B cell (primary cell): ENCODE results near the gene CCDC88C. TPM values are rescaled to one million over a fixed set of nuclear protein-coding genes. Genes with fewer than 3 reads are reported as not detected.
A peak's percentile ranks its signal among the peaks of the same experiment; 100 is the strongest.

Experiments used
- ATAC-seq: fragments of 200-7000 bp; cut with Tn5 transposase; one replicate; pipeline ENCODE4 v1.10.0; 2021; ENCODE audit warnings: low read depth, mild to moderate bottlenecking, moderate number of reproducible peaks, moderate library complexity
- CTCF ChIA-PET: fragments of 350-600 bp; sonication (Branson Sonifier 250); formaldehyde crosslinking; loops from one replicate; lab custom pipeline; 2021; ENCODE audit warnings: antibody characterized with exemption, inconsistent platforms; lab: Charles Lee
- POLR2A ChIA-PET: fragments of 350-600 bp; sonication (Branson Sonifier 250); formaldehyde crosslinking; loops from one replicate; lab custom pipeline; 2021; ENCODE audit warnings: antibody characterized with exemption; lab: Charles Lee
- DNase-seq: peaks from one replicate; pipeline ENCODE4 v3.0.0; 2013
- H2AFZ ChIP-seq: 2 replicates; pipeline ENCODE4 v1.6.1; 2012; ENCODE audit warnings: mild to moderate bottlenecking, low read depth, low read length; ENCODE audit not compliant: insufficient read depth, poor library complexity, severe bottlenecking
- H3K27ac ChIP-seq, 2 donors: 1 replicate in 1 of 2; 2 replicates in 1 of 2; pipeline ENCODE4 v1.5.1; 2012 to 2013; ENCODE audit warnings: low read length in 2 of 2, mild to moderate bottlenecking in 2 of 2, moderate library complexity in 1 of 2
- H3K27me3 ChIP-seq, 4 experiments: fragments of 200-600 bp in 1 of 4; sonication (generic) in 1 of 4; replicated peaks in 1 of 4; 1 replicate in 2 of 4; 2 replicates in 2 of 4; pipeline versions ENCODE4 v1.6.1 to v1.7.0; 2013 to 2016; ENCODE audit warnings: low read length in 3 of 4, mild to moderate bottlenecking in 2 of 4, mixed read lengths in 1 of 4, moderate library complexity in 1 of 4; ENCODE audit not compliant: insufficient read depth in 4 of 4, control insufficient read depth in 3 of 4; ENCODE audit errors: control extremely low read depth in 1 of 4
- H3K36me3 ChIP-seq, 2 experiments: replicated peaks in 1 of 2; 1 replicate in 1 of 2; 2 replicates in 1 of 2; pipeline versions ENCODE4 v1.6.1 to v1.7.1; 2013; ENCODE audit warnings: low read length in 1 of 2; ENCODE audit not compliant: insufficient read depth in 2 of 2, control insufficient read depth in 1 of 2; ENCODE audit errors: control extremely low read depth in 1 of 2, extremely low read depth in 1 of 2
- H3K4me1 ChIP-seq, 2 donors: fragments of 200-600 bp in 1 of 2; sonication (generic) in 1 of 2; 1 replicate in 1 of 2; 2 replicates in 1 of 2; pipeline versions ENCODE4 v1.5.1 to v1.6.1; 2013 to 2017; ENCODE audit warnings: low read length in 2 of 2; ENCODE audit not compliant: control insufficient read depth in 2 of 2, insufficient read depth in 2 of 2
- H3K4me2 ChIP-seq: replicated peaks from 2 replicates; pipeline ENCODE3; 2012; ENCODE audit warnings: mild to moderate bottlenecking, low read depth, low read length; ENCODE audit not compliant: poor library complexity, severe bottlenecking
- H3K4me3 ChIP-seq, 5 experiments: fragments of 200-600 bp in 1 of 5; sonication (generic) in 1 of 5; 1 replicate in 3 of 5; 2 replicates in 2 of 5; pipeline versions ENCODE4 v1.5.1 to v1.7.0; 2011 to 2016; ENCODE audit warnings: low read length in 4 of 5, mild to moderate bottlenecking in 4 of 5, low read depth in 2 of 5, control low read depth in 1 of 5, moderate library complexity in 1 of 5; ENCODE audit not compliant: insufficient read depth in 1 of 5; ENCODE audit errors: control extremely low read depth in 1 of 5, extremely low read depth in 1 of 5
- H3K79me2 ChIP-seq: fragments of 200-600 bp; sonication (generic); one replicate; pipeline ENCODE4 v1.6.0; 2016; ENCODE audit warnings: low read length; ENCODE audit not compliant: control insufficient read depth, insufficient read depth
- H3K9ac ChIP-seq: fragments of 200-600 bp; sonication (generic); 2 replicates; pipeline ENCODE4 v1.6.1; 2017; ENCODE audit warnings: mild to moderate bottlenecking, low read length, moderate library complexity
- H3K9me3 ChIP-seq, 3 donors: one replicate each; pipeline versions ENCODE4 v1.6.1 to v1.7.1; 2013; ENCODE audit warnings: low read length in 2 of 3; ENCODE audit not compliant: control insufficient read depth in 2 of 3, insufficient read depth in 1 of 3; ENCODE audit errors: control extremely low read depth in 1 of 3
- H4K20me1 ChIP-seq: 2 replicates; pipeline ENCODE4 v1.6.0; 2012; ENCODE audit warnings: mild to moderate bottlenecking, low read length; ENCODE audit not compliant: insufficient read depth, control insufficient read depth, poor library complexity, severe bottlenecking
- H3K27ac Mint-ChIP-seq: one replicate; pipeline ENCODE4 v1.8.0; 2021; ENCODE audit warnings: mixed read lengths
- H3K27me3 Mint-ChIP-seq: one replicate; pipeline ENCODE4 v1.8.0; 2021; ENCODE audit warnings: mixed read lengths
- H3K4me1 Mint-ChIP-seq: one replicate; pipeline ENCODE4 v1.8.0; 2021; ENCODE audit warnings: mixed read lengths
- H3K4me3 Mint-ChIP-seq: one replicate; pipeline ENCODE4 v1.8.0; 2021; ENCODE audit warnings: mixed read lengths
- H3K9me3 Mint-ChIP-seq: one replicate; pipeline ENCODE4 v1.8.0; 2022; ENCODE audit warnings: mixed read lengths; ENCODE audit not compliant: insufficient read depth
- CTCF ChIP-seq: fragments of 200-600 bp; IDR thresholded peaks from one replicate; pipeline ENCODE4 v1.8.0; 2022; ENCODE audit warnings: antibody characterized with exemption, mild to moderate bottlenecking
- EZH2 ChIP-seq: IDR thresholded peaks from 2 replicates; pipeline ENCODE4 v1.6.1; 2012; ENCODE audit warnings: borderline replicate concordance, low read depth, mild to moderate bottlenecking, moderate library complexity, low read length; ENCODE audit not compliant: insufficient read depth, poor library complexity, severe bottlenecking
- WGBS: methylation state at CpG from one replicate; pipeline ENCODE4 v1.1.5; 2013; ENCODE audit warnings: missing lambda C conversion rate; ENCODE audit not compliant: insufficient coverage; 5-methylcytosine and 5-hydroxymethylcytosine counted together
- intact Hi-C: fragments of 100-400 bp; cut with micrococcal nuclease; formaldehyde crosslinking; loops from one replicate; pipeline ENCODE4 v1.10.0; 2022
- polyA plus RNA-seq: library from polyadenylated mRNA; depleted of rRNA; stranded (reverse); fragments of >200 nt; gene quantifications from 2 replicates; pipeline ENCODE4 v1.2.3, GENCODE V29; 2012
- total RNA-seq, 2 donors: library from RNA; stranded (reverse); fragments of 120-200 nt in 1 of 2; gene quantifications; 1 replicate in 1 of 2; 2 replicates in 1 of 2; pipeline versions ENCODE4 v1.2.3 to v1.2.4, GENCODE V29; 2013 to 2022

CCDC88C gene
- total and polyA plus RNA-seq, 2 donors (not counting 1 experiment from before 2014, with no cell fraction given): 98.7 to 181 TPM

- Mint-ChIP-seq H3K9me3 (no peaks in the 10 kb centered on the region), H3K4me3 (no peak overlapping the region), H3K4me1 (peaks cover 98% of the 10 kb centered on the region), H3K27ac (peak overlapping the region; percentile 79), H3K27me3 (no peaks in the 10 kb centered on the region)
- Histone ChIP-seq H3K4me3 (no peak overlapping the region), H3K27me3 (no peaks in the 10 kb centered on the region), H3K79me2 (peaks cover 96% of the 10 kb centered on the region), H3K4me1 (peaks cover 87 to 98% of the 10 kb centered on the region in 2 donors), H3K9ac (no peak overlapping the region), H3K27ac (peak overlapping the region in 1 of 2 donors; percentile 98), H3K4me2 (peak overlapping the region; percentile 64), H2AFZ (no peak overlapping the region), H4K20me1 (peaks cover 19% of the 10 kb centered on the region), H3K9me3 (no peaks in the 10 kb centered on the region), H3K36me3 (peaks cover 0 to 12% of the 10 kb centered on the region in 2 experiments)
- ATAC-seq: no peak
- intact Hi-C loops: loop anchor here (5.0 kb wide), 1 partner anchor 307 kb away; the partner anchor contains the start of gene RPS6KA5
- ChIA-PET CTCF (interaction anchor here (1.3 to 2.7 kb wide), 2 partner anchors 12 to 33 kb away, joined by 4 to 16 read pairs; no protein-coding TSS in a partner anchor), POLR2A (no interaction called here)
- TF ChIP-seq CTCF: no peak
- TF ChIP-seq EZH2: no peak
- WGBS: 96% methylated on average over 15 of the region's 19 CpGs
- DNase-seq: no peak
Measured at GRCh38 chr14:91368776-91369416, 48.7 kb downstream of the CCDC88C start.
